SK-N-SH (cell line): Measurements from ENCODE around the gene TUNAR. TPM values are rescaled to one million over a fixed set of nuclear protein-coding genes. Genes with fewer than 3 reads are reported as not detected.

Experiments
- CTCF ChIA-PET: fragments of 300-600, 350-600 bp; formaldehyde crosslinking; extraction: SDS; loops from one replicate; lab custom pipeline; 2021; lab: Yijun Ruan, JAX
- POLR2A ChIA-PET: fragments of 350-600 bp; sonication (Branson Sonifier 250); formaldehyde crosslinking; extraction: SDS; loops from one replicate; lab custom pipeline; 2020; ENCODE audit warnings: antibody characterized with exemption, inconsistent platforms; lab: Yijun Ruan, JAX
- DNase-seq: peaks from one replicate; pipeline ENCODE4 v3.0.0; 2012
- H2AFZ ChIP-seq: fragments of 200-600 bp; sonication (generic); 2 replicates; pipeline ENCODE4 v1.8.1; 2016; ENCODE audit warnings: antibody characterized with exemption, mild to moderate bottlenecking, low read depth
- H3F3A ChIP-seq: fragments of 200-600 bp; sonication (generic); replicated peaks from 2 replicates; pipeline ENCODE3; 2016; ENCODE audit warnings: antibody characterized with exemption, mild to moderate bottlenecking; ENCODE audit not compliant: insufficient read depth
- H3K27ac ChIP-seq, 2 experiments: fragments of 200-500 bp in 1 of 2; fragments of 200-600 bp in 1 of 2; sonication (Bioruptor generic) in 1 of 2; sonication (generic), shearing (Covaris generic) in 1 of 2; 2 replicates each; pipeline versions ENCODE4 v1.5.1 to v1.6.1; 2014 to 2016; ENCODE audit warnings: low read depth in 2 of 2, inconsistent platforms in 1 of 2, low read length in 1 of 2, mild to moderate bottlenecking in 1 of 2, mixed read lengths in 1 of 2
- H3K27me3 ChIP-seq: fragments of 200-600 bp; sonication (generic), shearing (Covaris generic); 2 replicates; pipeline ENCODE4 v1.6.1; 2016; ENCODE audit warnings: mixed run types; ENCODE audit not compliant: insufficient read depth
- H3K36me3 ChIP-seq, 2 experiments: fragments of 200-500 bp in 1 of 2; fragments of 200-600 bp in 1 of 2; sonication (Bioruptor generic) in 1 of 2; sonication (generic) in 1 of 2; replicated peaks in 1 of 2; 2 replicates each; pipeline versions ENCODE3 to v1.5.1; 2014 to 2016; ENCODE audit warnings: low read length in 1 of 2, mild to moderate bottlenecking in 1 of 2; ENCODE audit not compliant: insufficient read depth in 2 of 2, control insufficient read depth in 1 of 2
- H3K4me1 ChIP-seq, 2 experiments: fragments of 200-500 bp in 1 of 2; fragments of 200-600 bp in 1 of 2; sonication (Bioruptor generic) in 1 of 2; sonication (generic), shearing (Covaris generic) in 1 of 2; 2 replicates each; pipeline versions ENCODE4 v1.5.1 to v1.6.1; 2014 to 2016; ENCODE audit warnings: low read depth in 1 of 2, low read length in 1 of 2, mixed run types in 1 of 2; ENCODE audit not compliant: insufficient read depth in 2 of 2, control insufficient read depth in 1 of 2
- H3K4me2 ChIP-seq: fragments of 200-600 bp; sonication (generic), shearing (Covaris generic); 2 replicates; pipeline ENCODE4 v1.6.1; 2017; ENCODE audit warnings: mixed run types
- H3K4me3 ChIP-seq, 2 experiments: fragments of 200-500 bp in 1 of 2; fragments of 200-600 bp in 1 of 2; sonication (Bioruptor generic) in 1 of 2; sonication (generic), shearing (Covaris generic) in 1 of 2; 2 replicates each; pipeline versions ENCODE4 v1.5.1 to v1.8.1; 2014 to 2016; ENCODE audit warnings: low read depth in 2 of 2, inconsistent platforms in 1 of 2, low read length in 1 of 2, mild to moderate bottlenecking in 1 of 2, mixed read lengths in 1 of 2, moderate library complexity in 1 of 2
- H3K79me2 ChIP-seq: fragments of 200-600 bp; sonication (generic); 2 replicates; pipeline ENCODE4 v1.8.1; 2017; ENCODE audit warnings: mild to moderate bottlenecking; ENCODE audit not compliant: insufficient read depth
- H3K9ac ChIP-seq: fragments of 200-600 bp; sonication (generic); 2 replicates; pipeline ENCODE4 v1.6.1; 2017; ENCODE audit warnings: mixed run types
- H3K9me2 ChIP-seq: fragments of 200-600 bp; sonication (generic); 2 replicates; pipeline ENCODE4 v1.6.1; 2017; ENCODE audit warnings: mixed run types
- H3K9me3 ChIP-seq: fragments of 200-600 bp; sonication (generic); 2 replicates; pipeline ENCODE4 v1.6.1; 2017; ENCODE audit warnings: mixed run types, mild to moderate bottlenecking, moderate library complexity
- H4K20me1 ChIP-seq: fragments of 200-600 bp; sonication (generic); 2 replicates; pipeline ENCODE4 v1.6.1; 2017; ENCODE audit warnings: mild to moderate bottlenecking, mixed run types; ENCODE audit not compliant: insufficient read depth
- CHD2 ChIP-seq: fragments of 150-350 bp; IDR thresholded peaks from 2 replicates; pipeline ENCODE4 v1.6.1; 2018; ENCODE audit warnings: low read length; ENCODE audit not compliant: partially characterized antibody
- CTCF ChIP-seq: fragments of 200-600 bp; sonication (generic); IDR thresholded peaks from 2 replicates; pipeline ENCODE4 v1.6.1; 2017; ENCODE audit warnings: antibody characterized with exemption, mild to moderate bottlenecking, moderate library complexity
- EZH2phosphoT487 ChIP-seq: fragments of 200-600 bp; sonication (generic); IDR thresholded peaks from 2 replicates; pipeline ENCODE4 v1.6.1; 2017; ENCODE audit warnings: low read depth, mixed run types, mild to moderate bottlenecking, antibody characterized with exemption, moderate library complexity, borderline replicate concordance
- FOXJ3 ChIP-seq: sonication (generic); formaldehyde crosslinking; IDR thresholded peaks from 2 replicates; pipeline ENCODE4 v1.5.1; 2020; ENCODE audit warnings: mild to moderate bottlenecking, missing genetic modification reagents
- IRF3 ChIP-seq: fragments of 150-350 bp; IDR thresholded peaks from 2 replicates; pipeline ENCODE4 v1.6.1; 2016; ENCODE audit warnings: mild to moderate bottlenecking, low read depth, low read length
- JUND ChIP-seq: IDR thresholded peaks from 2 replicates; pipeline ENCODE4 v1.4.0; 2012
- MAX ChIP-seq: IDR thresholded peaks from 2 replicates; pipeline ENCODE4 v1.4.0; 2012; ENCODE audit warnings: low read depth
- MEF2A ChIP-seq: IDR thresholded peaks from 2 replicates; pipeline ENCODE4 v1.4.0; 2012; ENCODE audit warnings: low read depth, borderline replicate concordance
- MXI1 ChIP-seq: IDR thresholded peaks from 2 replicates; pipeline ENCODE4 v1.6.1; 2012; ENCODE audit warnings: mild to moderate bottlenecking, low read depth, low read length, improper control_type of control experiment
- NFIC ChIP-seq: IDR thresholded peaks from 2 replicates; pipeline ENCODE4 v1.4.0; 2012; ENCODE audit warnings: borderline replicate concordance
- RCOR1 ChIP-seq: fragments of 150-350 bp; IDR thresholded peaks from 2 replicates; pipeline ENCODE4 v1.6.1; 2017; ENCODE audit warnings: antibody characterized with exemption, low read length
- REST ChIP-seq: IDR thresholded peaks from 2 replicates; pipeline ENCODE4 v1.6.1; 2012; ENCODE audit warnings: mild to moderate bottlenecking, low read depth, low read length, moderate library complexity
- SIN3A ChIP-seq: IDR thresholded peaks from 2 replicates; pipeline ENCODE4 v1.6.1; 2012; ENCODE audit warnings: low read depth, mild to moderate bottlenecking, low read length, moderate library complexity, borderline replicate concordance
- SMC3 ChIP-seq: IDR thresholded peaks from 2 replicates; pipeline ENCODE4 v1.6.1; 2012; ENCODE audit warnings: low read depth, low read length, improper control_type of control experiment
- TAF1 ChIP-seq: IDR thresholded peaks from 2 replicates; pipeline ENCODE4 v1.6.1; 2012; ENCODE audit warnings: low read depth, mild to moderate bottlenecking, low read length, moderate library complexity, borderline replicate concordance
- USF2 ChIP-seq: fragments of 150-350 bp; IDR thresholded peaks from 2 replicates; pipeline ENCODE4 v1.6.1; 2017; ENCODE audit warnings: antibody characterized with exemption, low read length, low read depth, borderline replicate concordance
- WGBS: methylation state at CpG from one replicate; pipeline ENCODE4 v1.1.6; 2017; ENCODE audit warnings: low lambda C conversion rate; 5-methylcytosine and 5-hydroxymethylcytosine counted together
- polyA plus RNA-seq, 3 experiments: library from polyadenylated mRNA; depleted of rRNA; stranded (reverse); fragments of >200 nt; gene quantifications; 2 replicates each; pipeline ENCODE4 v1.2.3, GENCODE V29; 2012

The TUNAR gene
- polyA plus RNA-seq, 1 of the 3 experiments (the other 2 are of a cell fraction), result 0.02 TPM

- Histone ChIP-seq H3K4me2 (no peak overlapping the region), H3K4me3 (no peak overlapping the region), H3K79me2 (no peaks in the 10 kb centered on the region), H3K27me3 (no peaks in the 10 kb centered on the region), H3K9me3 (no peaks in the 10 kb centered on the region), H2AFZ (no peak overlapping the region), H3K9ac (no peak overlapping the region), H4K20me1 (no peaks in the 10 kb centered on the region), H3K9me2 (no peaks in the 10 kb centered on the region), H3K27ac (no peak overlapping the region), H3K4me1 (no peaks in the 10 kb centered on the region), H3F3A (no peaks in the 10 kb centered on the region), H3K36me3 (no peaks in the 10 kb centered on the region)
- DNase-seq, result no peak
- POLR2A ChIA-PET, result no interaction called here
- CTCF ChIA-PET, result no interaction called here
- no peak for TF ChIP-seq MAX
- no peak for TF ChIP-seq MEF2A
- no peak for TF ChIP-seq SIN3A
- TF ChIP-seq RCOR1, result no peak
- TF ChIP-seq SMC3, result no peak
- no peak for TF ChIP-seq USF2
- TF ChIP-seq IRF3, result no peak
- no peak for TF ChIP-seq NFIC
- no peak for TF ChIP-seq JUND
- TF ChIP-seq FOXJ3 (CRISPR knock-in tag), result no peak
- TF ChIP-seq TAF1, result no peak
- TF ChIP-seq EZH2phosphoT487, result no peak
- no peak for TF ChIP-seq MXI1
- 13% methylated on average over 4 of the region's 4 CpGs for WGBS
Observed at GRCh38 chr14:95858893-95859292, 17.7 kb upstream of the TUNAR start.

- peak; percentile 88 for TF ChIP-seq REST
- TF ChIP-seq SMC3, result no peak
- no peak for TF ChIP-seq CHD2
- TF ChIP-seq CTCF, result no peak
- no peak for TF ChIP-seq RCOR1
- no peak for TF ChIP-seq MXI1
- no peak for TF ChIP-seq NFIC
- Histone ChIP-seq H3K4me1 (no peaks in the 10 kb centered on the region), H3K9me3 (no peaks in the 10 kb centered on the region), H3K27me3 (no peaks in the 10 kb centered on the region), H3K9ac (no peak overlapping the region), H2AFZ (no peak overlapping the region), H3K9me2 (no peaks in the 10 kb centered on the region), H3K79me2 (no peaks in the 10 kb centered on the region), H3K4me2 (no peak overlapping the region), H3K4me3 (no peak overlapping the region), H3K27ac (no peak overlapping the region), H3F3A (no peaks in the 10 kb centered on the region), H3K36me3 (no peaks in the 10 kb centered on the region), H4K20me1 (no peaks in the 10 kb centered on the region)
- WGBS, result 77% methylated on average over 3 of the region's 3 CpGs
- ChIA-PET CTCF (no interaction called here), POLR2A (no interaction called here)
- DNase-seq, result no peak
Observed at GRCh38 chr14:95862243-95862642, 14.4 kb upstream of the TUNAR start.
